ENCODE data around the gene PTH2. TPM values are rescaled to one million over a fixed set of nuclear protein-coding genes. Genes with fewer than 3 reads are reported as not detected.

The PTH2 gene
- total and polyA plus RNA-seq, 2 donors (not counting 3 experiments of a cell fraction or from before 2014, with no cell fraction given): not detected

- peak; percentile 26 for FAIRE-seq
- dilution Hi-C loops (cut with MboI; ENCODE audit: extremely low pct_ligation_motif_present, low sequenced_read_pairs): no loop called here
- ChIA-PET CTCF (interaction anchor here (1.0 kb wide), 1 partner anchor 11 kb away, joined by 3 read pairs; no protein-coding TSS in a partner anchor), POLR2A (no interaction called here)
- Histone ChIP-seq H3K4me3 (replicated peaks in 1 of 3; ENCODE audit: insufficient read depth in 1 of 3, low read depth in 1 of 3, low read length in 3 of 3) (no peak overlapping the region), H3K9ac (replicated peaks; ENCODE audit: extremely low read depth, insufficient read depth, low read length) (no peak overlapping the region), H3K4me2 (ENCODE audit: insufficient read depth, low read length) (no peak overlapping the region), H4K20me1 (replicated peaks; ENCODE audit: control insufficient read depth, extremely low read depth, insufficient read depth, low read length) (no peaks in the 10 kb centered on the region), H3K4me1 (ENCODE audit: control insufficient read depth, extremely low read depth, insufficient read depth, low read length) (no peaks in the 10 kb centered on the region), H3K9me3 (replicated peaks; ENCODE audit: control insufficient read depth, insufficient read depth, low read length) (no peaks in the 10 kb centered on the region), H3K36me3 (ENCODE audit: control insufficient read depth in 2 of 2, extremely low read depth in 1 of 2, insufficient read depth in 2 of 2, low read length in 2 of 2) (no peaks in the 10 kb centered on the region), H3K9me1 (replicated peaks; ENCODE audit: control insufficient read depth, extremely low read depth, insufficient read depth, low read length) (no peaks in the 10 kb centered on the region), H3K27me3 (ENCODE audit: control insufficient read depth in 2 of 2, insufficient read depth in 2 of 2, low read length in 2 of 2) (peaks cover 69 to 91% of the 10 kb centered on the region in 2 experiments), H3K79me2 (ENCODE audit: control insufficient read depth, insufficient read depth, low read length) (no peaks in the 10 kb centered on the region), H3K27ac (ENCODE audit: insufficient read depth, low read depth, low read length) (no peak overlapping the region), H2AFZ (ENCODE audit: low read depth, low read length) (peak overlapping the region; percentile 15)
- TF ChIP-seq CTCF (IDR thresholded peaks at IDR 0.05; ENCODE audit: extremely low read depth in 1 of 2, insufficient read depth in 1 of 2, low read depth in 1 of 2, low read length in 2 of 2) (peak; percentile 25 to 55), MYC (IDR thresholded peaks at IDR 0.05; ENCODE audit: low read depth, low read length) (no peak), EZH2 (IDR thresholded peaks at IDR 0.05; ENCODE audit: borderline replicate concordance, low read depth, low read length, severe bottlenecking) (peak; percentile 80)
- intact Hi-C loops (cut with micrococcal nuclease): no loop called here
- BruUV-seq (replicated peaks): no TSS peak
- DNase-seq (ENCODE audit: low read depth, low spot score): peak; percentile 28
These were observed 702 bp downstream of the PTH2 start for GRCh38 chr19:49422407-49423070.

- intact Hi-C loops (cut with micrococcal nuclease): no loop called here
- DNase-seq (ENCODE audit: low read depth, low spot score): no peak
- no peak for FAIRE-seq
- TF ChIP-seq CTCF (IDR thresholded peaks at IDR 0.05; ENCODE audit: extremely low read depth in 1 of 2, insufficient read depth in 1 of 2, low read depth in 1 of 2, low read length in 2 of 2) (no peak), MYC (IDR thresholded peaks at IDR 0.05; ENCODE audit: low read depth, low read length) (no peak), EZH2 (IDR thresholded peaks at IDR 0.05; ENCODE audit: borderline replicate concordance, low read depth, low read length, severe bottlenecking) (no peak), FOS (IDR thresholded peaks at IDR 0.05; ENCODE audit: borderline replicate concordance, insufficient read depth, low read length) (no peak), POLR2AphosphoS5 (IDR thresholded peaks at IDR 0.05; ENCODE audit: insufficient read depth, low read depth, low read length) (no peak), POLR2A (IDR thresholded peaks at IDR 0.05; ENCODE audit: low read depth, low read length) (no peak), JUN (IDR thresholded peaks at IDR 0.05; ENCODE audit: borderline replicate concordance, insufficient read depth, insufficient read length, low read depth) (no peak), GATA2 (IDR thresholded peaks at IDR 0.05; ENCODE audit: insufficient read depth, insufficient read length, low read depth, low read length) (no peak)
- TF ChIP-seq, protein P1, sequence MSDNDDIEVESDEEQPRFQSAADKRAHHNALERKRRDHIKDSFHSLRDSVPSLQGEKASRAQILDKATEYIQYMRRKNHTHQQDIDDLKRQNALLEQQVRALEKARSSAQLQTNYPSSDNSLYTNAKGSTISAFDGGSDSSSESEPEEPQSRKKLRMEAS (IDR thresholded peaks at IDR 0.05; ENCODE audit: insufficient read depth, insufficient read length): no peak
- Histone ChIP-seq H3K27ac (ENCODE audit: insufficient read depth, low read depth, low read length) (no peak overlapping the region), H3K79me2 (ENCODE audit: control insufficient read depth, insufficient read depth, low read length) (no peaks in the 10 kb centered on the region), H3K9me1 (replicated peaks; ENCODE audit: control insufficient read depth, extremely low read depth, insufficient read depth, low read length) (no peaks in the 10 kb centered on the region), H3K36me3 (ENCODE audit: control insufficient read depth in 2 of 2, extremely low read depth in 1 of 2, insufficient read depth in 2 of 2, low read length in 2 of 2) (no peaks in the 10 kb centered on the region), H3K4me3 (replicated peaks in 1 of 3; ENCODE audit: insufficient read depth in 1 of 3, low read depth in 1 of 3, low read length in 3 of 3) (no peak overlapping the region), H3K9ac (replicated peaks; ENCODE audit: extremely low read depth, insufficient read depth, low read length) (no peak overlapping the region), H2AFZ (ENCODE audit: low read depth, low read length) (no peak overlapping the region), H3K9me3 (replicated peaks; ENCODE audit: control insufficient read depth, insufficient read depth, low read length) (no peaks in the 10 kb centered on the region), H3K4me2 (ENCODE audit: insufficient read depth, low read length) (no peak overlapping the region), H3K4me1 (ENCODE audit: control insufficient read depth, extremely low read depth, insufficient read depth, low read length) (no peaks in the 10 kb centered on the region), H4K20me1 (replicated peaks; ENCODE audit: control insufficient read depth, extremely low read depth, insufficient read depth, low read length) (no peaks in the 10 kb centered on the region), H3K27me3 (ENCODE audit: control insufficient read depth in 2 of 2, insufficient read depth in 2 of 2, low read length in 2 of 2) (peaks cover 65 to 87% of the 10 kb centered on the region in 2 experiments)
- dilution Hi-C loops (cut with MboI; ENCODE audit: extremely low pct_ligation_motif_present, low sequenced_read_pairs): no loop called here
- ChIA-PET POLR2A (no interaction called here), CTCF (interaction anchor here (1.0 kb wide), 1 partner anchor 11 kb away, joined by 3 read pairs; no protein-coding TSS in a partner anchor)
- no TSS peak for BruUV-seq (replicated peaks)
These were observed 1.4 kb downstream of the PTH2 start for GRCh38 chr19:49421878-49422202.
